ENCODE measurements around the gene C16orf46.

DNA sequence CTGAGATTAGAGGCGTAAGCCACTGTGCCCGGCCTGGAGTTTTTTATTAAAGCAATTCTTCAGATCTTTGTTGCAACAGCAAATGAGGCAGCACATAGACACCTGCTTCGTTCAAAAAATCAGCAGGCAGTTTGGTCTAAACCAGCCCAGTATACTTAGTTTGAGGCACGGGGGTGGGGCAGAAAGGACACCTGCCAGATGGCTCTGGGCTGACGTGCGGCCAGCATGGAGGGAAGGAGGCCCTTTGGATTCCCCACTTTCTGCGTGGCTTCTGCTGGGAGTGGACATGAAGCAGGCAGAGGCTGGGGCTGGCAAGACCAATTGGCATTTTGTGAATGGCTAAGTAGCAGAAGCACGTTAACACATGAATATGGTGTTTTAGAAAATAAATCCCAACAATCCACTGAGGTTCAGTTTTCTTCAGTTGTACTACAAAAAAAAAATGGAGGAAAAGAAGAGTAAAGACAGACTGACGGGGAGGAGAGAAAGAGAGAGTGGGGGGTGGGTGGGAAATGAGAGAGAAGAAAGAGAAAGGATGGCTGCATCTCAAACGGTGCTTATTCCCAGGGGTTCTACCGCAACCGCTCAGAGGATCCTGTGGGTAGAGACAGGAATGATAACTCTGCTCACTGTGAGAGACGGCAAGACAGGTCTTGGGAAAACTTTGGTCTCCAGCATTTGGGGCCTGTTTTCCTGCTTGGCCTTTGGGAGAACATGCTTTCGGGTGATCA is 16.3 kb downstream of the C16orf46 start:
- TF ChIP-seq, protein P1, sequence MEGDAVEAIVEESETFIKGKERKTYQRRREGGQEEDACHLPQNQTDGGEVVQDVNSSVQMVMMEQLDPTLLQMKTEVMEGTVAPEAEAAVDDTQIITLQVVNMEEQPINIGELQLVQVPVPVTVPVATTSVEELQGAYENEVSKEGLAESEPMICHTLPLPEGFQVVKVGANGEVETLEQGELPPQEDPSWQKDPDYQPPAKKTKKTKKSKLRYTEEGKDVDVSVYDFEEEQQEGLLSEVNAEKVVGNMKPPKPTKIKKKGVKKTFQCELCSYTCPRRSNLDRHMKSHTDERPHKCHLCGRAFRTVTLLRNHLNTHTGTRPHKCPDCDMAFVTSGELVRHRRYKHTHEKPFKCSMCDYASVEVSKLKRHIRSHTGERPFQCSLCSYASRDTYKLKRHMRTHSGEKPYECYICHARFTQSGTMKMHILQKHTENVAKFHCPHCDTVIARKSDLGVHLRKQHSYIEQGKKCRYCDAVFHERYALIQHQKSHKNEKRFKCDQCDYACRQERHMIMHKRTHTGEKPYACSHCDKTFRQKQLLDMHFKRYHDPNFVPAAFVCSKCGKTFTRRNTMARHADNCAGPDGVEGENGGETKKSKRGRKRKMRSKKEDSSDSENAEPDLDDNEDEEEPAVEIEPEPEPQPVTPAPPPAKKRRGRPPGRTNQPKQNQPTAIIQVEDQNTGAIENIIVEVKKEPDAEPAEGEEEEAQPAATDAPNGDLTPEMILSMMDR (IDR thresholded peaks at IDR 0.05; ENCODE audit: low read depth, low read length, missing input control), result no peak
- no peak for TF ChIP-seq HNF4G (IDR thresholded peaks at IDR 0.05)
- no peak for TF ChIP-seq JUND (IDR thresholded peaks at IDR 0.05)
- no peak for TF ChIP-seq EGR1 (IDR thresholded peaks at IDR 0.05; ENCODE audit: low read depth in 2 of 2)
- TF ChIP-seq, protein P2, sequence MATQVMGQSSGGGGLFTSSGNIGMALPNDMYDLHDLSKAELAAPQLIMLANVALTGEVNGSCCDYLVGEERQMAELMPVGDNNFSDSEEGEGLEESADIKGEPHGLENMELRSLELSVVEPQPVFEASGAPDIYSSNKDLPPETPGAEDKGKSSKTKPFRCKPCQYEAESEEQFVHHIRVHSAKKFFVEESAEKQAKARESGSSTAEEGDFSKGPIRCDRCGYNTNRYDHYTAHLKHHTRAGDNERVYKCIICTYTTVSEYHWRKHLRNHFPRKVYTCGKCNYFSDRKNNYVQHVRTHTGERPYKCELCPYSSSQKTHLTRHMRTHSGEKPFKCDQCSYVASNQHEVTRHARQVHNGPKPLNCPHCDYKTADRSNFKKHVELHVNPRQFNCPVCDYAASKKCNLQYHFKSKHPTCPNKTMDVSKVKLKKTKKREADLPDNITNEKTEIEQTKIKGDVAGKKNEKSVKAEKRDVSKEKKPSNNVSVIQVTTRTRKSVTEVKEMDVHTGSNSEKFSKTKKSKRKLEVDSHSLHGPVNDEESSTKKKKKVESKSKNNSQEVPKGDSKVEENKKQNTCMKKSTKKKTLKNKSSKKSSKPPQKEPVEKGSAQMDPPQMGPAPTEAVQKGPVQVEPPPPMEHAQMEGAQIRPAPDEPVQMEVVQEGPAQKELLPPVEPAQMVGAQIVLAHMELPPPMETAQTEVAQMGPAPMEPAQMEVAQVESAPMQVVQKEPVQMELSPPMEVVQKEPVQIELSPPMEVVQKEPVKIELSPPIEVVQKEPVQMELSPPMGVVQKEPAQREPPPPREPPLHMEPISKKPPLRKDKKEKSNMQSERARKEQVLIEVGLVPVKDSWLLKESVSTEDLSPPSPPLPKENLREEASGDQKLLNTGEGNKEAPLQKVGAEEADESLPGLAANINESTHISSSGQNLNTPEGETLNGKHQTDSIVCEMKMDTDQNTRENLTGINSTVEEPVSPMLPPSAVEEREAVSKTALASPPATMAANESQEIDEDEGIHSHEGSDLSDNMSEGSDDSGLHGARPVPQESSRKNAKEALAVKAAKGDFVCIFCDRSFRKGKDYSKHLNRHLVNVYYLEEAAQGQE (IDR thresholded peaks at IDR 0.05), result no peak

Measured in liver (tissue), 3 donors.